SIG-M5 (cell line): Measurements from ENCODE around the gene PDE4D.
"Not testable (repeated sequence)": the region's sequence is repeated elsewhere in the genome, so short reads cannot be mapped to it uniquely, and the experiment has no call there.

Source experiments
- DNase-seq: peaks from one replicate; lab custom pipeline; 2025; lab: John Stamatoyannopoulos, UW

Gene PDE4D

DNA sequence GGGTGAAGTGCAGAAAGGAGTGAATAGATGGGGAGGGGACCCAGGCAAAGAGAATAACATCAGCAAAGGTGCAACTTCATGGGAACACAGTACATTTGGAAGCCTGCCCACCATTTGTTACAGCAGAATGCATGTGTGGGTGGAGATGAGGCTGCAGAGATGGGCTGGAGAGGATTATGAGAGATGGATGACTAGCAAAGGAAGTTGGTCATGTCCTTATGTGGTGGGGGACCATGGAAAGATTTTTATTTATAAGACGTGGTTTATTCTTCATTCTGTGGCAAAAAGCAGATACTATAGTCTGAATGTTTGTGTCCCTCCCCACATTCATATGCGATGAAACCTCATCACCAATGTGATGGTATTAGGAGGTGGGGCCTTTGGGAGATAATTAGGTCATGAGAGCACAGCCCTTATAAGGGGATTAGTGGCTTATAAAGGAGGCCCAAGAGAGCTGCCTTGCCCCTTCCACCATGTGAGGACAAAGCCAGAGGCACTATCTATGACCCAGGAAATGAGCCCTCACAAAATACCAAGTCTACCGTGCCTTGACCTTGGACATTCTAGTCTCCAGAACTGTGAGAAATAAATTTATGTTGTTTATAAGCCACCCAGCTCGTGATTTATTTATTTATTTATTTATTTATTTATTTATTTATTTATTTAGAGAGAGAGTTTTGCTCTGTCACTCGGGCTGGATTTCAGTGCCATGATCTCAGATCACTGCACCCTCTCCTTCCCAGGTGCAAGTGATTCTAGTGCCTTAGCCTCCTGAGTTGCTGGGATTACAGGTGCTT lies 827.0 kb downstream of the PDE4D start:
- no peak for DNase-seq

GRCh38 chr5:59065554-59065953 lies 828.0 kb downstream of the PDE4D start:
- no peak for DNase-seq

DNA sequence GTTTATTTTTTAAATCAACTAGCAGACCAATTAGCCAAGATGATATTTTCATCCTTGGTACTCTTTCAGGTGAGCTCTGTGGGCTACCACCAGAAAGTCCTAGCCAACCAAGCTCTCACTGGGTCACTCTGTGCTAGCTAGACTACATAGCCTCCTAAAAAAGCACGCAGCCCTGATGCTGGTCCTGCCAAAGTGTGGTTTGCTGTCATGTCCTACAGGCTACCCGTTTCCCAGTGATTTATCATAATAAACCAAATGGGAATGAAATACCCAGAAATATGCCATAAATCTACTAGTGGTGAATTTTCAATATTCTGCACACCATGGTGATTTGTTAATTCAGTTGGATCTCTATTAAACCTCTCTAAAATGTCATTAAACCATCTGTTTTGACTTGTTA lies 829.2 kb downstream of the PDE4D start:
- no peak for DNase-seq

- DNase-seq, result no peak
Observed at GRCh38 chr5:59062986-59063683, 830.4 kb downstream of the PDE4D start.

GRCh38 chr5:59061377-59061776 lies 832.1 kb downstream of the PDE4D start:
- DNase-seq, result no peak

DNA sequence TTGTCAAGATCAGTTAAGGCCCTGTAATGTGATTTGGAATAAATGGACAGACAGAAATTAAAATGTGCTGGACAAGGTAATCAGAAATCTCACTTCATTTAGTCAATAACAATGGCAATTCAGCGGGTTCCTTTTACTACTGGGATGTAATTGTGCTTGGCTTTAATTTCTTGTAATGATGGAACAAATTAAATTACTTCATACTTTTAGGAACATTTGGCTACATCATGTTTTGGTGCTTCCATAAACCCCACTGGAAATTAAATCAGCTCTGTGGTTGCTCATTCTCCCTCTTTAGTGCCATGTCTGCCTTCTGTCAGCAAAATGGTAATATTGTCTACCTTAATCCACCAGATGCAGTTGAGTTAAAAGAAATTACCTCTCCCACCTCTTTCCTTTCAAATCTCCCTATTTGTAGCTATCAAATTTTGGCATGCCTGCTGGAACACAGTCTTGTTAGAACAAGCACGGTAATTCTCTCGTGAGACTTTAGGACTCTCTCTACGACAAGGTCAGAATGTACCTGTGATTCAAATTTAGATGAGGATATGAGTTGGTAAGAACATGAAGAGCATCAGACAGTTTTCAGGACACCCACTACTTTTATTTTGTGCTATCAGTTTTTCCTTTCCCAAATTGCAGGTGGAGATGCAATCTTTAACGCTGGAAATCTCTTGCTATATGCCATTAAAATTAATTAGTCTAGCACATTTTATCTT lies 834.4 kb downstream of the PDE4D start:
- no peak for DNase-seq

DNA sequence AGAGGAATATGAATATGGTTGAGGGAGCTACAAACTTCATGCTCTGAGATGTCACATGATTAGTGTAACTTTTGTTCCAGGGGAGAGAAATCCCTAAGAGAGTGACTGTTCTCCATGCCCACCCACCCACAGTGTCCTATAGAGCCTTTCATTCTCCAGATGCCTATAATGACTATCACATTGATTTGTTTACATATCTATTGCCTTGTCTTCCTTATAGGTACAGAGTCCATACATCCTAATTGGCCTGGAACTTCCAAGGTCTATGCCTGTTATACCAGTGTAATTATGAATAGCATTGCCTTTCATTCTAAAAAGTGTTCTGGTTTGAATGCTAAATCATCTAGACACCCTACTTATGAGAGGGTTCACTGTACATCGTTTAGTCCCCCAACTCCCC lies 835.3 kb downstream of the PDE4D start:
- no peak for DNase-seq

DNA sequence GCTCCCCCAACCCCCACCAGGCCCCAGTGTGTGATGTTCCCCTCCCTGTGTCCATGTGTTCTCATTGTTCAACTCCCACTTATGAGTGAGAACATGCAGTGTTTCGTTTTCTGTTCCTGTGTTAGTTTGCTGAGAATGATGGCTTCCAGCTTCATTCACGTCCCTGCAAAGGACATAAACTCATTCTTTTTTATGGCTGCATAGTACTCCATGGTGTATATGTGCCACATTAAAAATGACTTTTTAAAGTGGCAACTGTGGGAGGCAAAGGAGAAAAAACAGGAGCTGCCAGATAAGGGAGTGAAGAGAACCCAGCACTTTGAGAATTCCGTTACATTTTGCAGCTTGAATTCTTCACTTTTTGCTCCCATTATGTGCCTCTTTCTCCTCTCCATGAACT lies 836.9 kb downstream of the PDE4D start:
- not testable (repeated sequence) for DNase-seq

- no peak for DNase-seq
Observed at GRCh38 chr5:59055745-59056448, 837.6 kb downstream of the PDE4D start.

- DNase-seq, result no peak
Observed at GRCh38 chr5:59054963-59055528, 838.5 kb downstream of the PDE4D start.

GRCh38 chr5:59051951-59052350 lies 841.6 kb downstream of the PDE4D start:
- DNase-seq, result no peak

DNA sequence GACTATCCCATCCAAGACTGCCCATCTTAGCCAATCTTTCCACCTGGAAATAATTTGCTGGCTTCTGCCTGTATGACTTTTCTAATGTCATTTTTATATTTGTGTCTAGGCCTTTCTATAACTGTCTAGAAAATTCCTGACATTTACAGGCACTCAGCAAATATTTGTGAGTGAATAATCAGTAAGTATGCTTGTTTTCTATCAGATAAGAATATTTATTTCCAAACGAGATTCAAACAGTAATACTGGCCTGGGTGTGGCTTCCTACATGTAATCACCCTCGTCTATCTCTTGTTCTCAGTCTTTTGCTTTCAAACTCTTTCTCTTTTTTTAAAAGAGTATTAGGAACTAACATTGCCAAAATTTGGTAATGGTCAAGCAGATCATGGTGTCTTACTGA lies 844.4 kb downstream of the PDE4D start:
- no peak for DNase-seq

GRCh38 chr5:59042201-59043055 lies 851.1 kb downstream of the PDE4D start:
- DNase-seq, result no peak

GRCh38 chr5:59041355-59041754 lies 852.2 kb downstream of the PDE4D start:
- no peak for DNase-seq

- no peak for DNase-seq
Observed at GRCh38 chr5:59040804-59041201, 852.7 kb downstream of the PDE4D start.

GRCh38 chr5:59040024-59040803 lies 853.3 kb downstream of the PDE4D start:
- peak; percentile 18 for DNase-seq

DNA sequence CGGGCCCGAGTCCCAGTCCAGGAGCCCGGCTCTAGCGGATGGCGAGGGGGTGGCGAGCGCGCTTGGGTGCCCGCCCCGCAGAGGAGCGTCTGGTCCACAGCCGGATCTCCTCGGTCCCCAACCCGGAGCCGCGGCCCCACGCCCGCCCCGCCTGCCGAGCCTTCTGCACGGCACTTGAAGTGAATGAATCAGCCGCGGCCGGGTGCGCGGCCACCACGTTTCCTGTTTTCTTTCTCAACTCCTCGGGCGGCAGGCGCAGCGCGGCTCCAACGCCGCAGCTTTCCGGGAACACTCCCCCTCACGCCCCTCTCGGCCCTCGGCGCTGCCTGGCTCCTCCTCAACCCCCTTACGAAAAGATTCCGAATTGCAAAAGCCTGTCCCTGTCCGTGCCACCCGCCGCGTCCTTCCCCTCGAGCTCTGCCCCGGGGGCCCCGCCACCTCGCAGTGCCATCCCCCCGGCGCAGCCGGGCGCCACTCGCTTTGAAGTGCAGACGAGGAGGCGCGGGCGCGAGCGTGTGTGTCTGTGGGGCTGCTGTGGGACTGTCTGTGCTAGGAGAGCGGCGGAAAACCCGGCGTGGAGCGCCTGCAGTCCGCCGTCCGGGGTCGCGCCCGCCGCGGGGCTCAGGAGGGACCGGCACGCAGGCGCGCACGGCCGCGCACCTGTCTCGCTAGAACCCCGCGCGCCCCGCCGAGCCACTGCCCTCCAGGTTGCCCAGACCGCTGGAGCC lies 854.1 kb downstream of the PDE4D start:
- peak; percentile 88 for DNase-seq

DNA sequence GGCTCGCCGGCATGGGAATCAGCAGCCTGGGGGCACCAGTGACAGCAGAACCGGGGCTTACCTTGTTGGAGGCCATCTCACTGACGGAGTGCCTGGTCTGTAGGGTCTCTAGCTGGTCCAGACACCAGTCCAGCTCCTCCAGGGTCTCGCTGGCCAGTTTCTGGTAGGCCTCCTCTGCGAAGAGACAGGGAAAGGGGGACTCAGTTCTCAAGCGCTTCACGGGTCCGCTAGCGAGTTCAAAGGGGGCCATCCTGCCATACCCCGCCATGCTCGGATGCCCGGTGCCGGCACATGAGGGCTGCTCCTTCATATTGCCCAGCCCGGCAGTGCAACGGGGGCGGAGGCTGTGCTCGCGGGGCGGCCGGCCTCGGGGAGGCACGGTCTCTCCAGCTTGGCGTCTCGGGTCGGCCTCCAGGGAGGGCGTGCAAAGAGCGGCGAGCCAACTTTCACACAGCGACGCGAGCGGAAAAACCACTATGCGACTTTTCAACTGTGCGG lies 854.7 kb downstream of the PDE4D start:
- DNase-seq, result no peak
